GM19372 (cell line): ENCODE data around the gene ADSL.

Experiments used
- ATAC-seq: cut with Tn5 transposase; IDR thresholded peaks from one replicate; pipeline ENCODE4 v1.9.1; 2021; ENCODE audit warnings: mild to moderate bottlenecking, low read depth, moderate library complexity; ENCODE audit not compliant: unreplicated experiment

Gene ADSL

DNA sequence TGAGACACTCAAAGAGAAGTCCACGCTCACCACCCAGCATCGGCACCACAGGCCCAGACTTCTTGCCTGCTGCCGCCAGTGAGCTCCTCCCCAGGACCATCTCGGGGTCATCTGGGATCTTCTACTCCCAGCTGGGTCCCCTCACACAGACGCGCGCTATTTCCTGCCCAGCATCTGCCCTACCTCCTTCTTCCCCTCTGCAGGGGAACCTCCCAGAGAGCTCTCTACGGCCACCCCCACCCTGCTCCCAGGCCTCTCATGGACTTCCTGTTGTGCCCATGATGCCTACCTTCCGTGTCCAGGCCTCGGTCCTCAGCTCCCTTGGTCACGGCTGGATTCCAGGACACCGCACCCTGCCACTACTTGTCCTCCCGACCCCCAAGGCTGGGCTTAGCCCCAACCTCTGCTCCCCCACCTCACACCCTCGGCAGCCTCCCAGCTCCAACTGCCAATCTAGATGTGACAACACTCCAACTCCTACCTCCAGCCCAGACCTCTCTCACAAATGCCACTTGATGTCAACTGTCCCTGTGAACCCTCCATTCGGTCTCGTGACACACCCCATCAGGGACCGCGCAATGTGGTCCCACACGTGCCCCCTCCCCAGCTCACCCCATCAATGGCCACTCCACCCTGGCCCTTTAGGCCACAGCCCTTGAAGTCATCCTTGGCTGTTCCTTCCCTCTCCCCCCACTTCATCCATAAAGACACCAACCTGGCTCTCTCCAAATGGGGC is 69.4 kb downstream of the ADSL start:
- no peak for ATAC-seq

DNA sequence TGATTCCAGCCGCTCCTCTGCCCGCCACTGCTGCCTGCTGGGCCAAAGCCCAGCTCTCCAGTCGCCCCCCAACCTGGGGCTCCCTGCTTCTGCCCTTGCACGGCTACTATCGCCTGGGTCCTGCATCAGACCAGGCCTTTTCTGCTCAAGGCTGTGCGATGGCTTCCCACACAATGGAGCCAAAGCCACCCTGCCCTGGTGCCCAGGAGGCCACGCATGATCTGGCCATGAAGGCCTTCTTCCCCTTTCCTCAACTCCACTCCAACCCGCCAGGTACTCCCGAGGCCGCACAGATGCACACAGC is 69.9 kb downstream of the ADSL start:
- ATAC-seq, result no peak

DNA sequence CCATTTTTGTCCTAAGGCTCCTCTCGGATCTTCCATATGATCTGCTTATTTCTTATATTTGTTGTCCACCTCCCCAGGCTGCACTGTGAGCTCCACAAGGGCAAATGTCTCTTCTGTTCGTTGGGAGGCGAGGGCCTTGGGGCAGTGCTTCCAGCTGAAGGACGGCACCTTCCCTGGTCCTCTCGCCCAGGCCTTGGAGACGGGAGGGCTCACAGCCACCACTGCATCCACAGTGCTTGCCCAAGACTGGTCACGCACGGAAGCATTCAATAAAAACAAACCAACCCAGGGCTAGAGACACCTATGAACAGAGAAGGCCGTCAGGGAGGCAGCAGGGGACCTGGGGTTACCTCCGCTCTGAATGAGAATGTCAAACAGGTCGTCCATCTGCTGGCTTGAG is 70.3 kb downstream of the ADSL start:
- no peak for ATAC-seq

DNA sequence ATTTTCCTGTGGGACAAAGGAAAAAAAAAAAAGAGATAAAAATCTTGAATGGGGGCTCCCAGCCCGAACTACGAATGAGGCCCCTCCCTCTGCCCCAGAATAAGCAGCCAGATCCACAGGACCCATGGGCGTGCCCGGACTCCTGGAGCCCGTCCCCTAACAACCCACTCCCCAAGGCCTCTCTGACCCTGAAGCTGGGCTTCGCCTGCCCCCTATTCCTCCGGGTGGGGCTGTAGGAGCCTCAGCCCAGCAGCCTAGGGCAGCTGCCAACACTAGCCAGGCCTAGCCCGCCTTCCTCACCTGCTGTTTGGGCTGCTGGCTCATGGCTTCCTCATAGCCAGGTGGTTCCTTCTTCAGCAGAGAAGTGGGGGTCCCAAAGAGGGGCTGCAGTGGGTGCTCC is 70.7 kb downstream of the ADSL start:
- no peak for ATAC-seq

DNA sequence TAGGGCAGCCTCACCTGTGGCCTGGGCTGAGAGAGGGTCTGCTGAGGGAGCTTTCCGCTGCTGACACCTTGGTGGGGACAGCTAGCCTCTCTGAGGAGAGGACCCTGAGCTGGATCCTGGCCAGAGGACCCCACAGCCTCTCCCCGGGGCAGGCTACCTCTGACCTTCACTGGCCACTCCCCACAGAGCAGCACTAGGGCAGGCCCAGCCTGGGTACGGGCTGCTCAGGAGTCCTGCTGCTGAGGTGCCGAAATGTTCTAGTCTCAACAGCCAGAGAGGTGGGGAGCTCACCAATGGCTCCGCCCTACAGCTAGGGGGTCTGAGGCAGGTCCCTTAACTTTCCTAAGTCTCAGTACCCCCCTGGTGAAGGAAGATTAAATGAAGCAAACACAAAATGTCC is 71.6 kb downstream of the ADSL start:
- ATAC-seq, result no peak

DNA sequence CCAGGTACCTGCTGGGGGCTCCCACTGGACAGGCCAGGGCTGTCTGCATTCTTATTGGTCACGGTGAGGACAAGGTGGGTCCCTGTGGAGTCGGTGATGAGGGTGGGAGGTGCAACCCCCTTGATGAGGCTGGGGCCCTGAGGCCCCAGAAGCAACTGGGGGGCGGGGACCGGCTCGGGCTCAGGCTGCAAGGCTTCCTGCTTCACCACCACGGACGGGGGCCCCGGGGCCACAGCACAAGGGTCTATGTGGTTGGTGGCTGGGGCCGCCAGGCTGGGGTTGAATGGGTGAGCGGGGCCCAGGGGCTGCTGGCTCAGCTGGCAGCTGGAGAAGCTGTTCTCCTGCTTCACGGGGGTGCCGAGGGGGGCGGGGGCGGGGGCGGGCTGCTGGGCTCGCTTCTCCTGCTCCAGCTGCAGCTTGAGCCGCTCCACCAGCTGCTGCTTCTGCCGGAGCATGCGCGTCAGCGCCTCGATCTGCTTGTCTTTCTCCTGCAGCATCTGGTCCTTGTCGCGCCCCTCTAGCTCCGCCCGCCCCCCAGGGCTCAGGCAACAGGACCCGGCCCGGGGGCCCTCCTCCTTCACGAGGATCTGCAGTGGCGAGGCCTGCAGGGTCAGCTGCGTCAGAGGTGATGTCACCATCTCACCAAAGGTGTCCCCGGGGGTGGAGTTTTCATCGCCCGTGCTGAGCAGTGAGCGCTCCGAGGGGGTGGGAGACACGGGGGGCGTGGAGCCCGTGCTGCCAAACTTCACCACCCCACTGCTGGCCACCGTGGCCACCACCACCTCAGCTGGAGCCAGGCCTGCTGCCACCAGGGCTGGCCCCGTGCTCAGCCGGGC is 72.3 kb downstream of the ADSL start:
- ATAC-seq, result no peak

DNA sequence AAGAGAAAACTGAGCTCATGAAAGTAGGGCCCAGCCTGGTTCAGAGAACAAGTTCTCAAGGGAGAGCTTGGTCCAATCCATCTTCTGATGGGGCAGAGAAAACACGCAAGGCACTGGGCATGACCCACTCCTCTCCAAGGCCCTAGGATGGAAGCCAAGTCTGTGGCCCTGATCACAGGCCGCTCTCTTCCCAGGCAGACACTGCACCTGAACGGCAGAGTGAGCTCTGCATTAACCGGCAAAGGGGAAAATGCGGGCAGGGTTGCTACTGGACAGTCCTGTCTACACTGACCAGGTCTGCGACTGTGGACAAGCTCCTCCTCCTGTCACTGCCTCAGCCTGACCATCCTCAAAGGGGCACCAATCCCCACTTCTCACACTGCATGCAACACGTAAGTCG is 73.4 kb downstream of the ADSL start:
- ATAC-seq, result no peak

DNA sequence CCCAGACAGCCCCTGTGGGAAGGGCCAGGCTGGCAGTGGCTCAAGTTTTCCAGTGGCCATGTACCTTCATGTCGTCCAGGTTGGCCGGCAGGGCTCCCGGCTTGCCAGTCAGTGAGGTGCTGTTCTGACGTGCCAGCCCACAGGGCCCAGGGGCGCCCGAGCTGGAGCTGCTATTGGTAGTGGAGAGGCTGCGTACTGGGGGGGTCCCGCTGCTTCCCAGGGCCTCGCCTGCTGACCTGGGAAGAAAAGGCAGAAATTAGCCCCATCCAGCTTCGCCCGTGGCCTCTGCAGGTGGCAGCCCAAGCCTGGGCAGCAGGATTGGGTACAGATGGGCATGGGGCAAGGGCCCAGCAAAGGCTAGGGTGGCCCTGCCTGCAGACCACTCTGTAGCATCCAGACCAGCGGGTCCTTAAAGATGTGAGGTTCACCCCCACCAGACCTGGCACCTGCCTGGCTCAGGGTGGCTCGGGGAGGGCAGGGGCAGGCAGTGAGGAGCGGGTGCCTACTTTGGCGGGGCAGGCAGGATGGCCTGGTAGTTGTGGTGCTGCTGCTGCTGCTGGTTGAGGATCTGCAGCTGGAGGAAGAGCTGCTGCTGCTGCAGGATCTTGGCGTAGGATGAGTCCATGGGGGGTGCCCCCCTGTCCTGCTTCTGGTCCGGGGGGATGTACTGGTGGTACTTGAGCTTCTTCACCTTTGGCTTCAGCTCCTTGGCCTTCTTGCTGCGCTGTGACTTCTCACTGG is 74.2 kb downstream of the ADSL start:
- no peak for ATAC-seq

DNA sequence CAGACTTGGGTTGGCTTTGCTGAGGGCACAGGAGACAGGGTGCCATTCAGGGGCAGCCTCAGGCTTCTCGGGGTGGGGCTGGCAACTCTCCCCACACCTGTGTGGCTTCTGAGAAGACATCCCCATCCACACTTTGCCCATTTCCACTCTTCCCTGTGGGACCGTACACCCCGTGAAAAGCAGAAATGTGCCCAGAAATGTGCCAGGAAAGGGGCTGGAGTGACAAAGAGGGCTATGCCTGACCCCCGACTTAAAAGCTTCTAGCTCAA is 74.7 kb downstream of the ADSL start:
- ATAC-seq, result no peak

DNA sequence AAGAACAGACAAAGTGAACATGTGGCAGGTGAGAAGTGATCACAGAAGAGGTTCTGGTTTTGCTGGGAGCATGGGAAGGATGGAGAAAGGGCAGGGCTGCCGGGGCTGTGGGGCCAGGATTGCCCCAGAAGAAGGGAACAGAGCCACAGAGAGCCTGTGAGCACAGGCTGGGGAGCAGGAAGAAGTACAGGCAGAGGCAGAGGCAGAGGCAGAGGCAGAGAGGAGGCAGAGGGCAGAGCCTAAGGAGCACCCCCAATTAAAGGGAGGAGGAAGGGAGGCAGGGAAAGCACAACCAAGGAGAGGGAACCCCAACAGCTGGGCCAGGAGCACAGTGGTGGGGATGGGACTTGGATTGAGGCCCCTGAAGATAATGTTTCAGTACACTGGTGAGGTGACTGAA is 75.6 kb downstream of the ADSL start:
- no peak for ATAC-seq

DNA sequence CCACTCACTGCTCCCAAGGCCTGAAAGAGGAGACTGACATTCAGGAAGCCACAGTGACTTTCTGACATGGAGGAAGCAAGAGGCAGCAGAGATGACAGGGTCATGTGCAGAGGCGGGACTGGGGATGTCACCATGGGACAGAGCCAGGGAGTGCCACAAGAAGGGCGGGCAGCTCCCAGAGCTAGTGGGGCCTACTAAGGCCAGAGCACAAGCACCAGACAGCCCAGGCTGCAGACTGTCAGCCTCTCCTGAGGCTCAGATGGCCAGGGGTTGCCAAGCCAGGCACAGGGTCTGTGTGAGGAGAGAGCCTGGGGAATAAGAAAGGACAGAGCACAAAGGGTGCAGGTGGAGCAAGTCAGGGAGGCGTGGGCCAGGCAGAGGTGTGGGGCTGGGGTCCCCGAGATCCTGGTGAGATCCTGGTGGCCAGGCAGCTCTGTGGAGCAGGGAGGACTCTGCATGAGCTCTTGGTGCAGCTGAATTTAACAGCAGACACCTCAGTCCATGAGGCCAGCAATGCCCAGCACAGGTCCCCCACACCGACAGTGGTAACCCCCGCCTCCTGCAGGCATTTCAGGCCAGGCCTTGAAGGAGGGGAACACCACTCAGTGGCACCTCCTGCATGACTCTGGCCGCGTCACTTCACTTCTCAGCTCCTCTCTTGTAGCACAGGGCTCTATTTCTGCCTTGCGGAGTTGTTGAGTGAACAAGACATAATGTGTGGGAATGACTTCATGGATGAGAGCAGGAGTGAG is 76.4 kb downstream of the ADSL start:
- ATAC-seq, result no peak

DNA sequence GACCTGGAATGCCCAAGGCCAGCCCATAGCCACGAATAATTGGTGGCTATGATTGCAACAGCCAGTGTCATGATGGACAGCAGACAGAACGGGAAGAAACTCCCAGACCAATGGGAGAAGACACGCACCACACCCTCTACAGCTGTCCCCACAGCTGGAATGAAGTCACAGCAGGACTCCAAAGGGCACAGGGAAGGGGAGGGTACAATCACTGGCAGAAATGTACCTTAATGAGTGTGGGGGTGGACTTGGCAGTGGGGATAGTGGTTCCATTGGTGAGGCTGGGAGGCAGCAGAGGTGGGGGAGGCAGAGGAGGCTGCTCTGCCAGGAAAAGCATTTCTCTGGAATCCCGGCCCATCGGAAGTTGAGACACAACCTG is 77.0 kb downstream of the ADSL start:
- ATAC-seq, result no peak

DNA sequence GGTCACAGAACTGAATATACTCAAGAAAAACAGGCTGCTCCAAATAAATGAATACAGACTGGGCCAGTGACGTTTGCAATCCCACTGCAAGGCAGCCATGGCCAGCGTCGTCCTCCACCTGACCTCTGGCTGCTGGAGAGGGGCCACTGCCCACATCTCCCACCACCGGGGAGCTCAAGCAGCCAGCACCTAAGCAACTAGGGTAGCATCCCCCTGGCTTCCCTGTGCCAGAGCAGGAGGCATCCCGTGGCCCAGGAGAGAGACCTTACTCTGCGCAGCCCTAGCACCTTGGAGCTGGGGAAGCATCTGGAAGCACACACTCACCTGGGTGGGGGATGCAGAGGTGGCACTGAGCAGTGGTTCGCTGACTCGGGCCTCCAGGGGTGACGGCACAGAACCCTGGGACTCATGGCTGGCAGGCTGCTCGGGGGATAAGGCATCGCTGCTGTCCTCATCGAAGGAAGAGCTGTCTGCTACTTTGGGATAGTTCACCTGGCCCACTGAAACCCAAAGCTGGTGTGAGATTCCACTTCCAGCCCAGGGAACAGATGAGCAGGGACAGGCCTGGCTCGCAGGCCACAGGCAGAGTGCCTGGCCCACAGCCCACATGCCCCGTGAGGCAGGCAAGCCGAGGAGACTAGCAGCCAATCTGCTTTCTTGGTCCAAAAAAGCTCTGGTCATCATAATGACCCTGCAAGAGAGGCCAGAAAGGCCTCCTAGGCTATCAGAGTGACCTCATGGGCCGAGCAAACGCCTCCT is 77.8 kb downstream of the ADSL start:
- no peak for ATAC-seq

DNA sequence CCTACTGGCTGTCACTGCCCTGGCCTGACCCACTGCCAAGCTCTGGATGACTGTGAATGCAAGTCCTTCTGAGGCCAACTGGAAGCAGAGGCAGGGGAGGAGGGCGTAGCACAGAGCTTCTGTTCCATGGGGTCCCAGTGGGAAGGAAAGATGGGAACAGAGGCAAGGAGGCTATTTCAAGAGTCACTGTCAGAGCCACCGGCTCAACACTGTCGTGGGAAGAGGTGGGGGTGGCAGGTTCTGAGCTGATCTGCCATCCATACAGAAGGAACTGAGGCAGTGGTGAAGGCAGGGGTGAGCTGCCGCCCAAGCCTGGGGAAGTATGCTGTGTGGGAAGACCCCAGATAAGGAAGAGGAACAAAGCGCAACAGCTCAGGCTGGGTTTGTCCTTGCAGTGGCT is 78.8 kb downstream of the ADSL start:
- no peak for ATAC-seq

DNA sequence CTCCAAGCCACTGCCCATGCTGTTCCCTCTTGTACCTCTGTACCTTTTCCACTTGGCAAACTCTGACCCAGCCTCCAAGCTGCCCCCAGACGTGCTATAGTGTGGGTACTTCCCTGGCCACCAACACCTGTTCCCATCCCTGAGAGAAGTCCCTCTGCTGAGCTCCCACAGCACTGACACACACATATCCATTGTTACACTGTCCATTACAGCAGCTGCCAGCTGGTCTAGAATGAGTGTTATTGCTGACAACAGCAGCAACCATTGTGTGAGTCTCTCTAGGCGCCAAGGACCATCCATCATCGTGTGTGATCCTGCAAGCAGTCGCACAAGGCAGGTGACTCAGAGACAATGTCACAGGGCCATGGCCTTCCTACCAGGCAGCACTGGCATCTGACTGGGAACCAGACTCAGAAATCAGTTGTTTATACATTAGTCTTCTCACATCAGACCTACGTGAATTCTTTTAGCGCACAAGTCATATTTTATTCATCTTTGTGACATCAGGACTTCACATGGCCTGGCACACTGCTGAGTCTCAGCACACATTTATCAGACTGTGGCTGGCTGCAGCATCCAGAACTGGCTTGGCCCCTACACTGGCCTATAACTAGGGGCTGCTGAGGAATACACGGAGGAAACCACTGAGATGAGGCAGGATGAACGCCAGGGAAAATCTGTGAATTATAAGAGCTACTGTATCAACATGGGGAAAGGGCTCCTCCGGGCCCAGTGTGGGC is 80.5 kb downstream of the ADSL start:
- ATAC-seq, result no peak

DNA sequence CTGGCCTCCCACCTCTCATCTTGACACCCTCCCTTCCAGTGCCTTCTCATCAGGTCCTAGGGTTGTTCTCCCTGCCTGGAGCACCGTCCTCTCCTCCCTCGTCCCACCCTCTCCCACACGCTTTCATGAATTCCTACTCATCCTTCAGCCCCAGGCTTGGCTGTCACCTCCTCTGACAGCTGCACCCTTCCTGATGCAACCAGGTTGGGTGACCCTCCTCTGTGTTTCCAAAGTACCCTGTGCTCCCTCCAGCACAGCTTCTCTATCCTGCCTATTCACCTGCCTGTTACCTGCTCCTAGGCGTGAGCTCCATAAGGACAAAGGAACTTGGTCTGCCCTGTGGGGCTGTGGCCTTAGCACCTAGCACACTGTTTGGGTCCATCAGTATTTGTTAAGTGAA is 82.5 kb downstream of the ADSL start:
- no peak for ATAC-seq

DNA sequence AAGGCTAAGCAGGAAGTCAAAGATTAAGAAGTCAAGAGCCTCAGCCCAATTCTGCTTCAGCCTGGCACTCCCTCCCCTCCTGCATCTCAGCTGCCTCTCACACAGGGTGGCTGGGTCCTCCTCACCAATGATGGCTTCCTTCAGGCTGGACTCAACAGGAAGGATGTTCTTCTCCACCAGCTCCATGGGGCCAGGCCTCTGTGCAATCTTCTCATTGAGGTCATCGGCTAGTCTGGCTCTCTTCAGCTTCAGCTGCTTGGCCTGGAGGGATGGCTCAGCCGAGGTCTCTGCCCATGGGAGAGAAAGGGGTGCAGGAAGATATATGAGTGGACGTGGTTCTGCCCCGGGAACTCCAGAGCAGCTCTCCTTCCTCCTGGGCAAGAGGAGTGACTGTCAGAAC is 83.2 kb downstream of the ADSL start:
- no peak for ATAC-seq

DNA sequence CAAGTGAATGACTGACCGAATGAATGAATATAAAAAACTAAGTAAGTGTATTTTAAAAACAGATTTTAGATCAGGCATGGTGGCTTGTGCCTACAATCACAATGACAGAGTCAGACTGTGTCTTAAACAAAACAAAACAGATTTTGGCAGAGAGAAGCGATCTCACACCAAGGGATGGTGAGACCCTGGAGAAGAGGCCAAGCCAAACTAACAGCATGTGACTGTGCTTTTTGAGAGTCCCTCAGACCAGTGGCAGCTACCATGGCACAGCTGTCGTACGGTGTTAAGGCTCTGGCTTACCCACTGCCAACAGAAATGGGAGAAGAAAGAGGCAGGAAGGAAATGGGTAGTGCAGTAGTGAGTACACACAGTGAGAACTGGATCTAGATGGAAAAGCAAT is 84.7 kb downstream of the ADSL start:
- ATAC-seq, result no peak

DNA sequence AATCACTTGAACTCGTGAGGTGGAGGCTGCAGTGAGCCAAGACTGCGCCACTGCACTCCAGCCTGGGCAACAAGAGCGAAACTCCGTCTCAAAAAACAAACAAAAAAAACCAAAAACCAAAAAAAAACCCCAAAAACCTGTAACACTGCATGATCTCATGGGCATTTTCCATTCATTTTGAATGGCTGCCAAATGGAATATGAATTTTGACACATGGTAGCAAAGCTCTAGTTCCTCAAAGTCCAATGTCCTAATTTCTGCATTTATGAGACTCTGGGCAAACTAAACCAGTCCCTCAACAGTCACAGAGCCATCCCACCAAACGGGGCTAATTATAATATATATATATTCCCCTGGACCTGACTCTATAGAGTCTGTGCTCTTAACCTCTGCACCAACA is 85.9 kb downstream of the ADSL start:
- no peak for ATAC-seq

DNA sequence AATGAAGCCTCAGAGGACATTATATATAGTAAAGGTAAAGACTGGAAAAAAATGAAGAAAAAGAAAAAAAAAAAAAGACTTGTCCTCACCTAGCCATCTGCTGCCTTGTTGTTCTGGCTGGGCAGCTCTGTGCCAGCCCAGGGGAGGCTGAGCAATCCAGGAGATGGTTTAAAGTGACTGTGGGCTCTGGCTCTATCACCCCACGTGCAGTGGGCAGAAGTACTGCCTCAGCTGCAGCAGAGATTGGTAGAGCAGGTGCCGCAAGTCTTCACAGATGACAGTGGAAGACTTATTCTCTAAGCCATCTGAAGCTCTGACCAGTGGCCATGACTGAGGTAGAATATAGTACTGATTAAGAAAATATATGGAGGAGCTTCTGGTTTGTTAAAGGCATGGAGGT is 86.3 kb downstream of the ADSL start:
- no peak for ATAC-seq
